Placental epithelial cell (primary cell): ENCODE results near the gene SHC4. TPM values are rescaled to one million over a fixed set of nuclear protein-coding genes. Genes with fewer than 3 reads are reported as not detected.

ENCODE experiments used
- small RNA-seq: library from RNA; depleted of rRNA; stranded (forward); fragments of <200 nt; gene quantifications from one replicate; pipeline ENCODE3, GENCODE V24; 2012
- total RNA-seq: library from RNA; depleted of rRNA; stranded (reverse); fragments of >200 nt; gene quantifications from 2 replicates; pipeline ENCODE4 v1.2.3, GENCODE V29; 2012

The SHC4 gene
- total RNA-seq: 0.22 and 0.79 TPM in 2 replicates

GRCh38 chr15:48963524-48964113 lies at the start of gene SHC4:
TSS of gene SHC4 (minus strand) at chr15:48963919. CDS start at chr15:48963015, 904 bp downstream.

GRCh38 chr15:48877630-48878595 lies 85.8 kb downstream of the SHC4 start, which contains the start of gene EID1:
TSS of gene EID1 (plus strand) at chr15:48878134. CDS start at chr15:48878177, 43 bp downstream.

GRCh38 chr15:48810414-48811324 lies 153.1 kb downstream of the SHC4 start, which contains the start of gene CEP152:
TSS of gene CEP152 (minus strand) at chr15:48811069. CDS start at chr15:48805649, 5,420 bp downstream.

Small RNAs within 50 kb of the gene (small RNA-seq; reads per million reads assigned to genes)
- not detected for gene RF00019

Other genes starting within 250 kb of the SHC4 start
- gene CEP152, start 152.8 kb downstream of the SHC4 start, total RNA-seq: 3.3 and 4.3 TPM in 2 replicates
- 127 and 139 TPM in 2 replicates for gene EID1, start 85.8 kb downstream of the SHC4 start, total RNA-seq
- 53.1 and 136 TPM in 2 replicates for gene SECISBP2L, start 82.5 kb upstream of the SHC4 start, total RNA-seq
- gene COPS2, start 191.7 kb upstream of the SHC4 start, total RNA-seq: 51.1 and 79.7 TPM in 2 replicates
- 29.4 and 33.0 TPM in 2 replicates for gene GALK2, start 206.3 kb upstream of the SHC4 start, total RNA-seq